Smooth muscle cell (in vitro differentiated cells): ENCODE data around the gene ARMH2. TPM values are rescaled to one million over a fixed set of nuclear protein-coding genes. Genes with fewer than 3 reads are reported as not detected.
"Not testable (repeated sequence)": the region's sequence is repeated elsewhere in the genome, so short reads cannot be mapped to it uniquely, and the experiment has no call there.

Source experiments
- DNase-seq: peaks from one replicate; lab custom pipeline; 2025; ENCODE audit not compliant: unreplicated experiment; lab: John Stamatoyannopoulos, UW
- H2AFZ ChIP-seq: fragments of 200-600 bp; sonication (generic); 2 replicates; pipeline ENCODE4 v1.6.0; 2016; ENCODE audit warnings: antibody characterized with exemption, low read depth, mild to moderate bottlenecking
- H3F3A ChIP-seq: fragments of 200-600 bp; sonication (generic); 2 replicates; pipeline ENCODE4 v1.6.0; 2017; ENCODE audit warnings: antibody characterized with exemption, low read depth
- H3K27ac ChIP-seq: fragments of 200-600 bp; sonication (generic); 2 replicates; pipeline ENCODE4 v1.5.1; 2016; ENCODE audit warnings: low read depth, mild to moderate bottlenecking
- H3K27me3 ChIP-seq: fragments of 200-600 bp; sonication (generic); 2 replicates; pipeline ENCODE4 v1.6.1; 2016; ENCODE audit warnings: low read depth, mild to moderate bottlenecking
- H3K36me3 ChIP-seq: fragments of 200-600 bp; sonication (generic); 2 replicates; pipeline ENCODE4 v1.5.1; 2016; ENCODE audit warnings: low read depth
- H3K4me1 ChIP-seq: fragments of 200-600 bp; sonication (generic); 2 replicates; pipeline ENCODE4 v1.5.1; 2016; ENCODE audit warnings: low read depth
- H3K4me2 ChIP-seq: fragments of 200-600 bp; sonication (generic); 2 replicates; pipeline ENCODE4 v1.6.0; 2016; ENCODE audit warnings: mild to moderate bottlenecking
- H3K4me3 ChIP-seq: fragments of 200-600 bp; sonication (generic); 2 replicates; pipeline ENCODE4 v1.5.1; 2016; ENCODE audit warnings: mild to moderate bottlenecking
- H3K79me2 ChIP-seq: fragments of 200-600 bp; sonication (generic); 2 replicates; pipeline ENCODE4 v1.6.0; 2016; ENCODE audit warnings: low read depth, mild to moderate bottlenecking
- H3K9ac ChIP-seq: fragments of 200-600 bp; sonication (generic); 2 replicates; pipeline ENCODE4 v1.6.0; 2016; ENCODE audit warnings: low read depth
- H3K9me3 ChIP-seq: fragments of 200-600 bp; sonication (generic); replicated peaks from 2 replicates; pipeline ENCODE4 v1.5.1; 2016; ENCODE audit warnings: low read depth
- H4K20me1 ChIP-seq: fragments of 200-600 bp; sonication (generic); 2 replicates; pipeline ENCODE4 v1.6.0; 2016; ENCODE audit warnings: low read depth
- WGBS: methylation state at CpG from one replicate; pipeline ENCODE4 v1.1.7; 2016; ENCODE audit warnings: low lambda C conversion rate; 5-methylcytosine and 5-hydroxymethylcytosine counted together
- polyA plus RNA-seq: library from polyadenylated mRNA; unstranded; fragments of >200 nt; fragmentation: Nextera tagmentation; extraction: Ambion mirVana; gene quantifications from 2 replicates; pipeline ENCODE4 v1.2.1, GENCODE V29; 2016
- total RNA-seq: library from RNA; depleted of rRNA; stranded (reverse); fragments of >200 nt; gene quantifications from 2 replicates; pipeline ENCODE4 v1.2.3, GENCODE V29; 2014
- TF ChIP-seq, protein P1 (sequence below): fragments of 200-600 bp; sonication (generic); IDR thresholded peaks from 2 replicates; pipeline ENCODE4 v1.5.1; 2017; ENCODE audit warnings: borderline replicate concordance, mild to moderate bottlenecking, antibody characterized with exemption; ENCODE audit not compliant: insufficient read depth, poor library complexity, severe bottlenecking

Gene ARMH2
- total and polyA plus RNA-seq, 2 experiments from 2014 or later: not detected

- 90% methylated on average over 2 of the region's 2 CpGs for WGBS
- Histone ChIP-seq H3K4me1 (no peaks in the 10 kb centered on the region), H3K9ac (no peak overlapping the region), H3F3A (no peaks in the 10 kb centered on the region), H3K27ac (no peak overlapping the region), H3K4me3 (no peak overlapping the region), H4K20me1 (no peaks in the 10 kb centered on the region), H3K9me3 (no peaks in the 10 kb centered on the region), H3K36me3 (no peaks in the 10 kb centered on the region), H2AFZ (no peak overlapping the region), H3K27me3 (no peaks in the 10 kb centered on the region), H3K79me2 (no peaks in the 10 kb centered on the region), H3K4me2 (no peak overlapping the region)
- DNase-seq: no peak
- TF ChIP-seq, protein P1, sequence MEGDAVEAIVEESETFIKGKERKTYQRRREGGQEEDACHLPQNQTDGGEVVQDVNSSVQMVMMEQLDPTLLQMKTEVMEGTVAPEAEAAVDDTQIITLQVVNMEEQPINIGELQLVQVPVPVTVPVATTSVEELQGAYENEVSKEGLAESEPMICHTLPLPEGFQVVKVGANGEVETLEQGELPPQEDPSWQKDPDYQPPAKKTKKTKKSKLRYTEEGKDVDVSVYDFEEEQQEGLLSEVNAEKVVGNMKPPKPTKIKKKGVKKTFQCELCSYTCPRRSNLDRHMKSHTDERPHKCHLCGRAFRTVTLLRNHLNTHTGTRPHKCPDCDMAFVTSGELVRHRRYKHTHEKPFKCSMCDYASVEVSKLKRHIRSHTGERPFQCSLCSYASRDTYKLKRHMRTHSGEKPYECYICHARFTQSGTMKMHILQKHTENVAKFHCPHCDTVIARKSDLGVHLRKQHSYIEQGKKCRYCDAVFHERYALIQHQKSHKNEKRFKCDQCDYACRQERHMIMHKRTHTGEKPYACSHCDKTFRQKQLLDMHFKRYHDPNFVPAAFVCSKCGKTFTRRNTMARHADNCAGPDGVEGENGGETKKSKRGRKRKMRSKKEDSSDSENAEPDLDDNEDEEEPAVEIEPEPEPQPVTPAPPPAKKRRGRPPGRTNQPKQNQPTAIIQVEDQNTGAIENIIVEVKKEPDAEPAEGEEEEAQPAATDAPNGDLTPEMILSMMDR: no peak
These were observed 45.2 kb downstream of the ARMH2 start for GRCh38 chr6:24753545-24753944.

- no peak overlapping the region for H2AFZ ChIP-seq
- no peak overlapping the region for H3K9ac ChIP-seq
- no peaks in the 10 kb centered on the region for H3K36me3 ChIP-seq
- H4K20me1 ChIP-seq: no peaks in the 10 kb centered on the region
- H3K27me3 ChIP-seq: no peaks in the 10 kb centered on the region
- H3F3A ChIP-seq: no peaks in the 10 kb centered on the region
- TF ChIP-seq, protein P1: no peak
- DNase-seq: no peak
- H3K4me3 ChIP-seq: no peak overlapping the region
- no peak overlapping the region for H3K27ac ChIP-seq
- H3K79me2 ChIP-seq: no peaks in the 10 kb centered on the region
- no peaks in the 10 kb centered on the region for H3K9me3 ChIP-seq
- H3K4me1 ChIP-seq: no peaks in the 10 kb centered on the region
- WGBS: 82% methylated on average over 1 of the region's 1 CpG
- no peak overlapping the region for H3K4me2 ChIP-seq
These were observed 45.7 kb downstream of the ARMH2 start for GRCh38 chr6:24752917-24753492.

DNA sequence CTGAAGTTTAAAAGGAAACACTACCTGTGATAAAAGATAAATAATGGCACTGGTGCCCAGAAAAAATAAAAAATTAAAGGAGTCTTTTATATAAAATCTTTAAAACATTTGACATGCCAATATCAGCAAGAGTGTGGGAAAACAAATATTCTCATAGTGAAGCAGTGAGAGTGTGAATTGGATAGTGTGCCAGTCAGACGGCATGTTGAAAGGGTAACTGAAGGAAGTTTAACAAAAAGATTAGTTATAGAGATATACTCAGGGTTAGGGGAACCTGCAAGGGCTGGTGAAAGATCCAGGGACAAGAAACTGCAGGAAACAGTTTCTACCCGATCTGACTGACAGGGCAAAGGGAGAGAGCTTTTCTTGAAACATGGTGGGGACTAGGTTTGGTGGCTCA, 46.2 kb downstream of the ARMH2 start:
- no peak overlapping the region for H3K4me2 ChIP-seq
- DNase-seq: no peak
- H3K79me2 ChIP-seq: no peaks in the 10 kb centered on the region
- no peaks in the 10 kb centered on the region for H3F3A ChIP-seq
- no peak overlapping the region for H2AFZ ChIP-seq
- H3K4me3 ChIP-seq: no peak overlapping the region
- no peaks in the 10 kb centered on the region for H3K9me3 ChIP-seq
- WGBS: 96% methylated on average over 2 of the region's 2 CpGs
- no peak overlapping the region for H3K9ac ChIP-seq
- H4K20me1 ChIP-seq: no peaks in the 10 kb centered on the region
- no peaks in the 10 kb centered on the region for H3K27me3 ChIP-seq
- H3K27ac ChIP-seq: no peak overlapping the region
- no peaks in the 10 kb centered on the region for H3K4me1 ChIP-seq
- TF ChIP-seq, protein P1: no peak
- H3K36me3 ChIP-seq: no peaks in the 10 kb centered on the region

- H3K4me2 ChIP-seq, H3F3A ChIP-seq, H3K4me1 ChIP-seq, H3K9ac ChIP-seq, H3K36me3 ChIP-seq, H3K27me3 ChIP-seq, H4K20me1 ChIP-seq, H3K79me2 ChIP-seq, H3K27ac ChIP-seq, H2AFZ ChIP-seq, H3K9me3 ChIP-seq, DNase-seq, H3K4me3 ChIP-seq: not testable (repeated sequence)
- 92% methylated on average over 3 of the region's 3 CpGs for WGBS
These were observed 47.8 kb downstream of the ARMH2 start for GRCh38 chr6:24750878-24751277.
